GM19351 (cell line): ENCODE results near the gene FAM78A.
"Not testable (repeated sequence)": the region's sequence is repeated elsewhere in the genome, so short reads cannot be mapped to it uniquely, and the experiment has no call there.

Source experiments
- ATAC-seq: cut with Tn5 transposase; IDR thresholded peaks from one replicate; pipeline ENCODE4 v1.9.1; 2021; ENCODE audit warnings: mild to moderate bottlenecking, moderate library complexity; ENCODE audit not compliant: unreplicated experiment

FAM78A gene

GRCh38 chr9:131216806-131217205 lies 59.5 kb downstream of the FAM78A start:
- no peak for ATAC-seq

- ATAC-seq, result no peak
These were observed 61.4 kb downstream of the FAM78A start for GRCh38 chr9:131214876-131215275.

- no peak for ATAC-seq
These were observed 61.9 kb downstream of the FAM78A start for GRCh38 chr9:131214286-131214856.

- not testable (repeated sequence) for ATAC-seq
These were observed 64.4 kb downstream of the FAM78A start for GRCh38 chr9:131211920-131212319.
